ENCODE data around the gene IER2.

The IER2 gene

GRCh38 chr19:13150187-13150930 is at the start of gene IER2, which contains the start of gene STX10:
Gene IER2, plus strand, starts transcription at chr19:13150411. Its CDS starts 2,776 bp downstream, at chr19:13153187.
Gene STX10, minus strand, starts transcription at chr19:13150375. Its CDS starts 202 bp downstream, at chr19:13150173.
- DNase-seq (ENCODE audit: low read depth in 2 of 2) = peak; percentile 89 to 90

GRCh38 chr19:13100841-13101589 is 49.2 kb upstream of the IER2 start:
- DNase-seq (ENCODE audit: low read depth in 2 of 2) = no peak

GRCh38 chr19:13101590-13102415 is 48.4 kb upstream of the IER2 start:
- no peak for DNase-seq (ENCODE audit: low read depth in 2 of 2)

GRCh38 chr19:13102416-13102665 is 47.9 kb upstream of the IER2 start:
- no peak for DNase-seq (ENCODE audit: low read depth in 2 of 2)

GRCh38 chr19:13102666-13103580 is 47.3 kb upstream of the IER2 start, which contains the start of gene LYL1:
Gene LYL1, minus strand, starts transcription at chr19:13102858. Its CDS starts 1,687 bp downstream, at chr19:13101171.
- DNase-seq (ENCODE audit: low read depth in 2 of 2) = no peak

GRCh38 chr19:13103581-13104359 is 46.4 kb upstream of the IER2 start:
- no peak for DNase-seq (ENCODE audit: low read depth in 2 of 2)

GRCh38 chr19:13104360-13104847 is 45.8 kb upstream of the IER2 start:
- DNase-seq (ENCODE audit: low read depth in 2 of 2) = peak; percentile 61 to 63

GRCh38 chr19:13104848-13105711 is 45.1 kb upstream of the IER2 start:
- no peak for DNase-seq (ENCODE audit: low read depth in 2 of 2)

GRCh38 chr19:13109361-13110098 is 40.7 kb upstream of the IER2 start:
- no peak for DNase-seq (ENCODE audit: low read depth in 2 of 2)

GRCh38 chr19:13110099-13110610 is 40.1 kb upstream of the IER2 start:
- no peak for DNase-seq (ENCODE audit: low read depth in 2 of 2)

GRCh38 chr19:13112555-13112954 is 37.7 kb upstream of the IER2 start:
- DNase-seq (ENCODE audit: low read depth in 2 of 2) = no peak

- no peak for DNase-seq (ENCODE audit: low read depth in 2 of 2)
Observed at GRCh38 chr19:13115936-13116281, 34.3 kb upstream of the IER2 start.

- peak; percentile 87 to 89 for DNase-seq (ENCODE audit: low read depth in 2 of 2)
Observed at GRCh38 chr19:13116282-13117175, 33.7 kb upstream of the IER2 start, which contains the start of gene TRMT1. Gene TRMT1, minus strand, starts transcription at chr19:13116740. Its CDS starts 341 bp downstream, at chr19:13116399.

GRCh38 chr19:13117176-13117771 is 32.9 kb upstream of the IER2 start:
- DNase-seq (ENCODE audit: low read depth in 2 of 2) = no peak

GRCh38 chr19:13117772-13118423 is 32.3 kb upstream of the IER2 start, which contains the start of gene NACC1:
Gene NACC1, plus strand, starts transcription at chr19:13118264. Its CDS starts 16,944 bp downstream, at chr19:13135208.
- peak; percentile 86 for DNase-seq (ENCODE audit: low read depth in 2 of 2)
